IPS-11a (cell line): ENCODE data around the gene KIAA0930.

ENCODE experiments used
- H3K4me3 ChIP-seq: one replicate; pipeline ENCODE4 v1.5.1; 2013; ENCODE audit warnings: low read depth, low read length, control low read depth

KIAA0930 gene

GRCh38 chr22:45185718-45186514 is 54.8 kb downstream of the KIAA0930 start:
- no peak overlapping the region for H3K4me3 ChIP-seq

- H3K4me3 ChIP-seq, result no peak overlapping the region
These were observed 56.7 kb downstream of the KIAA0930 start for GRCh38 chr22:45183974-45184373.

- H3K4me3 ChIP-seq, result no peak overlapping the region
These were observed 58.9 kb downstream of the KIAA0930 start for GRCh38 chr22:45181766-45182165.

GRCh38 chr22:45181240-45181639 is 59.5 kb downstream of the KIAA0930 start:
- no peak overlapping the region for H3K4me3 ChIP-seq

GRCh38 chr22:45180146-45180679 is 60.5 kb downstream of the KIAA0930 start:
- no peak overlapping the region for H3K4me3 ChIP-seq

GRCh38 chr22:45179276-45180049 is 61.2 kb downstream of the KIAA0930 start:
- H3K4me3 ChIP-seq, result no peak overlapping the region

GRCh38 chr22:45172881-45173585 is 67.7 kb downstream of the KIAA0930 start:
- H3K4me3 ChIP-seq, result no peak overlapping the region

- no peak overlapping the region for H3K4me3 ChIP-seq
These were observed 68.9 kb downstream of the KIAA0930 start for GRCh38 chr22:45171830-45172229.

GRCh38 chr22:45169591-45170466 is 70.9 kb downstream of the KIAA0930 start:
- no peak overlapping the region for H3K4me3 ChIP-seq

GRCh38 chr22:45166932-45167331 is 73.8 kb downstream of the KIAA0930 start:
- H3K4me3 ChIP-seq, result no peak overlapping the region

- H3K4me3 ChIP-seq, result peak overlapping the region; percentile 83
These were observed 76.2 kb downstream of the KIAA0930 start for GRCh38 chr22:45164270-45165088.

GRCh38 chr22:45163451-45164269 is 77.0 kb downstream of the KIAA0930 start, which contains the start of gene NUP50:
TSS of gene NUP50 (plus strand) at chr22:45163925. CDS start at chr22:45168178, 4,253 bp downstream.
- H3K4me3 ChIP-seq, result peak within 1 kb of the TSS; percentile 83

GRCh38 chr22:45163099-45163450 is 77.6 kb downstream of the KIAA0930 start:
- H3K4me3 ChIP-seq, result peak overlapping the region; percentile 83

- H3K4me3 ChIP-seq, result peak overlapping the region; percentile 83
These were observed 78.2 kb downstream of the KIAA0930 start for GRCh38 chr22:45162531-45162930.

GRCh38 chr22:45159652-45160462 is 80.8 kb downstream of the KIAA0930 start:
- no peak overlapping the region for H3K4me3 ChIP-seq

GRCh38 chr22:45157907-45158306 is 82.8 kb downstream of the KIAA0930 start:
- H3K4me3 ChIP-seq, result no peak overlapping the region

GRCh38 chr22:45155050-45155840 is 85.4 kb downstream of the KIAA0930 start:
- no peak overlapping the region for H3K4me3 ChIP-seq
